Upper lobe of left lung (tissue), 4 donors: ENCODE measurements around the gene WDR90.
A peak's percentile ranks its signal among the peaks of the same experiment; 100 is the strongest.

Source experiments
- CTCF ChIP-seq, 6 experiments: fragments of 450-650 bp in 4 of 6; fragments of 200-600 bp in 2 of 6; sonication (generic) in 2 of 6; IDR thresholded peaks; one replicate each; pipeline ENCODE4 v1.5.1; 2016 to 2019; ENCODE audit warnings: antibody characterized with exemption in 6 of 6
- POLR2A ChIP-seq, 4 donors: fragments of 450-650 bp; IDR thresholded peaks; one replicate each; pipeline ENCODE4 v1.5.1; 2016 to 2017; ENCODE audit warnings: antibody characterized with exemption in 4 of 4, mild to moderate bottlenecking in 2 of 4

DNA sequence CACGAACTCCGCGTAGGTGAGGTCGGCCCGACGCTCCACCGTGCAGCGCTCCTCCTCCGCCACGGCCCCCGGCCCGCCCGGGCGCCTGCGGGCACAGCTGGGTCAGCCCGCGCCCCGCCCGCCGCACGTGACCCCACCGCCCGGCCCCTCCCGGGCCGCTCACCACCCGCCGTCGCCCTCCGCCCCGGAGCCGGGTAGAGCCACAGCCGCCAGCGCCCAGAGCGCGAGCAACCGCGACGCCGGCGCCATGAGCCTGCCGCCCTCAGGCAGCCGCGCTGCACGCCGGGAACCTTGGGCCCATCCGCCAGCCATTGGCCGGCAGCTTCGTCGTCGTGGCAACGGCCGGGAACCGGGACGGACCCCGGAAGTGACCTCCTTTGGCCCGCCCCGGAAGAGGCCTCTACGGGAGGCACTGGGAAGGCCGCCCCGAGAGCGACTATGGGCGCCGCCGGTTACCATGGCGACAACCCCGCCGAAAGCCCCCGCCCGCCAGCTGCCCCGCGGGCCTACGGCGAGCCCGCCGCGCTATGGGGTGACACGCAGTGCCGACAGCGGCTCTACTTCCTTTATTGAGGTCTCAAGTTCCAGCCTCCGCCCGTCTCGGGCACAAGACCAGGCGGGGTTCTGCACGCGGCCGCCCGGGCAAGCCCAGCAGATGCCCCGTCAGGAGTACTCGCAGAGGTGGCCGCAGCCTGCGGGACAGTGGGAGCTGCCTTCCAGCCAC is 35.1 kb downstream of the WDR90 start, which contains the start of gene JMJD8:
- TF ChIP-seq CTCF (IDR thresholded peaks at IDR 0.05): peak in 1 of 6 experiments; percentile 29
- TF ChIP-seq POLR2A (IDR thresholded peaks at IDR 0.05): peak in 1 of 4 donors; percentile 74
